ENCODE data around the gene DHRS7B.

DNA sequence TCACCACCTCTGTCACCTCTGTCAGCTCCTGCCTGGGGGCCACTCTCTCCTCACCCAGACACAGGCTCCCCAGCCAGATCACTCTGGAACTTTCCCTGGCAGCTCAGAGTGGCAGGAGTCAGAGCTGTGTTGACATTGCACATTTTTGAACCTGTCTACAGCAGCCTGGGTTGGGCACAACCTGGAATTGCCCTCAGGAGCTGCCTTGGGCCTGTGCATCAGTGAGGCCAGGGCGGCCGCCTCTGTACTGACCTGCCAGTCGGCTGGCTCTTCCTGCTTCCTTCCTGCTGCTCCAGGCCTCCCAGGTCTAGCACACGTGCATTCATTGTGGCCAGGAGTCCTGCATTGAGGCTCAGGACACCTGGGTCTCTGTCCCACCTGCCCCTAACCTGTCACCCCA is 101.3 kb downstream of the DHRS7B start:
- TF ChIP-seq, protein P1, sequence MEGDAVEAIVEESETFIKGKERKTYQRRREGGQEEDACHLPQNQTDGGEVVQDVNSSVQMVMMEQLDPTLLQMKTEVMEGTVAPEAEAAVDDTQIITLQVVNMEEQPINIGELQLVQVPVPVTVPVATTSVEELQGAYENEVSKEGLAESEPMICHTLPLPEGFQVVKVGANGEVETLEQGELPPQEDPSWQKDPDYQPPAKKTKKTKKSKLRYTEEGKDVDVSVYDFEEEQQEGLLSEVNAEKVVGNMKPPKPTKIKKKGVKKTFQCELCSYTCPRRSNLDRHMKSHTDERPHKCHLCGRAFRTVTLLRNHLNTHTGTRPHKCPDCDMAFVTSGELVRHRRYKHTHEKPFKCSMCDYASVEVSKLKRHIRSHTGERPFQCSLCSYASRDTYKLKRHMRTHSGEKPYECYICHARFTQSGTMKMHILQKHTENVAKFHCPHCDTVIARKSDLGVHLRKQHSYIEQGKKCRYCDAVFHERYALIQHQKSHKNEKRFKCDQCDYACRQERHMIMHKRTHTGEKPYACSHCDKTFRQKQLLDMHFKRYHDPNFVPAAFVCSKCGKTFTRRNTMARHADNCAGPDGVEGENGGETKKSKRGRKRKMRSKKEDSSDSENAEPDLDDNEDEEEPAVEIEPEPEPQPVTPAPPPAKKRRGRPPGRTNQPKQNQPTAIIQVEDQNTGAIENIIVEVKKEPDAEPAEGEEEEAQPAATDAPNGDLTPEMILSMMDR (optimal IDR thresholded peaks at IDR 0.05 in 1 of 3, IDR thresholded peaks at IDR 0.05 in 1 of 3, conservative IDR thresholded peaks at IDR 0.05 in 1 of 3; ENCODE audit: extremely low read depth in 1 of 3, insufficient read depth in 2 of 3, low read length in 3 of 3), result no peak
- no peak for TF ChIP-seq EZH2 (IDR thresholded peaks at IDR 0.05; ENCODE audit: low read length)
